HG02763 (cell line): ENCODE data around the gene DIO2.

Experiments
- ATAC-seq: cut with Tn5 transposase; IDR thresholded peaks from one replicate; pipeline ENCODE4 v1.9.1; 2021; ENCODE audit warnings: mild to moderate bottlenecking, moderate library complexity; ENCODE audit not compliant: unreplicated experiment

Gene DIO2

DNA sequence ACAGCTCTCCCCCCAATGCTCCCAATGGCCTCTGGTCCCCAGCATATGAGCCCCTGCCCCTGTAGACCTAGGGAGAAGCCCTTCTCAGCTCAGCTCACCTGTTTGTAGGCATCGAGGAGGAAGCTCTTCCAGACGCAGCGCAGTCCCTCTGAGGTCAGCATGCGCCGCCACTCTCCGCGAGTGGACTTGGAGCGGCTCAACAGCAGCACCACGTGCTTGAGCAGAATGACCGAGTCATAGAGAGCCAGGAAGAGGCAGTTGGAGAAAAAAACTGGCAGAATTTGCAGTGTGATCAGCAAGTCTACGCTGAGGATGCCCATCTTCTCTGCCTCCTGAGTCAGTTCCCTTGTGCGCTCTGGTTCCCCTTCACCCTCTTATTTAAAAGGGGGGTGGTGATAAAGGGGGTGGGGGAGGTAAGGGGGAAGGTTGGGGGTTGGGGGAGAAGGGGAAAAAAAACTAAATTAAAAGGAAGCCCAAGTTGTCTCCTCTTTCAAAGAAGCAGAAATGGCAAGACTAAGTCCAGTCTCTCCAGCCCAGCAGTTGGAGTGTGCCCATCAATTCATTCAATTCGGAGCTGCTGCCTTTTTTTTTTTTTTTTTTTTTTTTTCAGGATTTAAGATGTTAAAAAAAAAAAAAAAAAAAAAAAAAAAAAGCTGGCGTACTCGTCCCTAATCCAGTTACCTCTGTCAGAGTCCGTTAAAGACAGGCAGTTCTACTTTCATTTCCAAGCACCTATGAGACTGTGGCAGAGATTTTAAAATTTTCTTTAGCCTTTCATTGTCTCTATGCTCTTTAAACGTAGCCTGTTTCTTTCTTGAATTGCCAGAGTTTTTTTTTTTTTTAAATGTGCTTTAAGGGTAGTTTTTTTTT lies at the start of gene DIO2:
Gene DIO2 (minus strand): TSS at position 352 of the 870 bp plus-strand sequence. CDS start 32 bp downstream, at position 320.
- ATAC-seq = no peak

DNA sequence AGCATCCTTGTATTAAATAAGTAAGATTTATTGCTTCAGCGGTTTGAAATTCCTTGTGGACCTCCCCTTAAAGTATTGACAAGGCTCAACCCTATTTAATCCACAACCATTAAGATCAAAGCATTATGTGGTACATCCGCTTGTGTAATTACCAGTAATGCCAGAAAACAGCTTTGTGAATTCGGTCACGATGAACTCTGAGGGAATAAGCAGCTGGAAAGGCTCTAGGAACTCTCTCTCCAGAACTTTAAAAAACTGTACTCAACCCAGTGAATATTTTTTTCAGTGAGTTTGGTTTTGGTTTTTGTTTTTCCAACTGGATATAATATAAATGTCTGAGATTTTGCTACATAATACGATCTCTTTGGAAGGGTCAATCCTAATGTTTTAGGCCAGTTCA lies 49.3 kb upstream of the DIO2 start:
- ATAC-seq = no peak

DNA sequence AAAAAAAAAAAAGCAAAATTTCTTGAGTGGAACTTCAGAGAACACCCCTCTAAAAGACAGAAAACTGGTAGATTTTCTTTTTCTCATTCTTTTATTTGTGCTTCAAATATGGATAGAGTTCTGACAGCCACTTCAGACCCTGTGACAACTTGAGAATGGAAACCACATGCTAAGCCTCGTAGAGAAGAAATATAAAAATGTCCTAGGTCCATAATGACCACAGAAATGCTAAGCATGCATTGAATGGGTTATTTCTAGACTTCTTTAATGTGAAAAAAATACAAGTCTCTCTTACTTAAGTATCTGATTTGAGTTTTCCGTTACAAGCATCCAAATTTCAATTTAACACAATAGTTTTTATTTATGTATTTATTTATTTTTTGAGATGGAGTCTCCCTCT lies 28.3 kb upstream of the DIO2 start:
- no peak for ATAC-seq

DNA sequence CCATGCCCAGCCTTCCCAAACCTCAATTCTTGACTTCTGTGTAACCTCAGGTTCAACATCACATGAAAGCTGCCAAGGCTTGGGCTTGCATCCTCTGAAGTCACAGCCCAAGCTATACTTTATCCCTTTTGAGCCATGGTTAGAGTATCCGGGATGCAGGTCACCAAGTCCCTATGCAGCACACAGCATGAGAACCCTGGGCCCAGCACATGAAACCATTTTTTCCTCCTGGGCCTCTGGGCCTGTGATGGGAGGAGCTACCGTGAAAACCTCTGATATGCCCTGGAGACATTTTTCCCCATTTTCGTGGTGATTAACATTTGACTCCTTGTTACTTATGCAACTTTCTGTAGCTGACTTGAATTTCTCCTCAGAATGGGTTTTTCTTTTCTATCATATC lies 25.8 kb upstream of the DIO2 start:
- no peak for ATAC-seq

DNA sequence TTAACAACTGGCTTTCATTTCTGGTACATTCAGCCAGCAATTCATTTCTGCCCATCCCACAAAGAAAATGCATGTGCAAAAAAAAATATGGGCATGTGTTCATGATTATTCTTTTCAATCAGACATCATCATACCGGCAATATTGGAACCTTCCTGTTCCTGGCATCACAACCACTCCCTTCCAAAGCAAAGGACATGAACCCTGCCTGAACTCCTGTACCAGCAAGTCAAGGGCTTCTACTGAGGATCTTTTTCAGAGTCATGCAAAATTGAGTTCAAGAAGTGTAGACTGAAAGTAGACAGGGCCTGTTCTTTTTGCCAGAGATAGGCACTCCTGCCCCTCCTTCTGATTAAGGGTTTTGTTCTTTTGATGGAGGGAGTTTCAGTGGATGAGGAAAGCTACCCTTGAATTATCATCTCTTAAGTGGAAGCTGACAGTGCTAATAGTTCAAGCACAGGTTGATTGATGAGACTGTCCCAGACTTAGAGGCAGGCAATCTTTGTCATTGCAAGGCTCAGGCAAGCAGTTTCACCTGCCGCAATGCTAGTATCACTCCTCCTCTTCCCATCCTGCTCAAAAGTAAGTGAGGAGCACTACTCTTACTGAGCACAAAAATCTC lies 22.3 kb upstream of the DIO2 start:
- no peak for ATAC-seq

DNA sequence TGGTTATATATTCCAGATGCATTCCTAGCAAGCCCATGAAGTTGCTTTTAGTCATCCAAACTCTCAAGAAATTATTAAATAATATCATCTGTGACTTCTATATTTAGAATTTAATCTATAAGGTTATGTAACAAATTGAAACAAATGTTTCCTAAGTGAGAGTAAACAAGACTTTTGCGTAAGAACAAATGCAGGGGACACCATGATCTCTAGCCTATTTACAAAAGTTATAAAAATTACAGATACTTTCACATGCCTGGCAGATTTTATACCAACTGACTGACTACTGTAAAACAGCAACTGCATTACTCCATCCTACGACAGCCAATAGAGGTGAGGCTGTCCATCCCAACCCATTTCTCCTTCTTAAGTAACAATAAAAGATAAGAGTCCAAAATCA lies 20.4 kb upstream of the DIO2 start:
- ATAC-seq = no peak

DNA sequence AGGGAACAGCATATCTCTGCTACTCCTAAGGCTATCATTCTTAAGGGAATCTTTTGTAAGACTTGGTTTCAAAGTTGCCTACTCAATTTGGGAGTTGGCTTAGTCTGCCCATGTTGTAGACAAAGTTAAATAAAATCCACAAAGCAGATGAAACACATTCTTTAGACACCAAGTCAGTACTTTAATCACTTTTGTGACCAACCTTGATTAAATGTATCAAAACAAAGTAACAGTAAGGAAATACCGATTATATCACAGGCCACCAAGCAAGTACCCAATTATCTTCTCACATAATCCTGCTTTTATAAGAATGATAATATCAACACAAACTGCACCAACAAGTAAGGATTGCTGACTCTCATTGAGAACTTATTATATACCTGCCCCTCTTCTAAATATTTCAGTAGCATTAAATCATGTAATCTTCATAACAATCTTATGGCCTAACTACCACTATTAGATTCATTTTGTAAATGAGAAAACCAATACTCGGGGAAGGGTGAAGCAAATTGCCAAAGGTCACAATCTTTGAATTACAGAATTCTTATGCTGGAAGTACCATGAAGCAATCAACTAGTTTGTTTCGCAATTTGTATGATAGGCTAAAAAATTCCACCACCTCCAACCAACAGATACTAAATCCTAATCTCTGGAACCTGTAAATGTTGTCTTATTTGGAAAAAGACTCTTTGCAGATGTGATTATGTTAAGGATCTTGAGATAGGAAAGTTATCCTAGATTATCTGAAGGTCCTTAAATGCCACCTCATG lies 12.6 kb upstream of the DIO2 start:
- no peak for ATAC-seq

DNA sequence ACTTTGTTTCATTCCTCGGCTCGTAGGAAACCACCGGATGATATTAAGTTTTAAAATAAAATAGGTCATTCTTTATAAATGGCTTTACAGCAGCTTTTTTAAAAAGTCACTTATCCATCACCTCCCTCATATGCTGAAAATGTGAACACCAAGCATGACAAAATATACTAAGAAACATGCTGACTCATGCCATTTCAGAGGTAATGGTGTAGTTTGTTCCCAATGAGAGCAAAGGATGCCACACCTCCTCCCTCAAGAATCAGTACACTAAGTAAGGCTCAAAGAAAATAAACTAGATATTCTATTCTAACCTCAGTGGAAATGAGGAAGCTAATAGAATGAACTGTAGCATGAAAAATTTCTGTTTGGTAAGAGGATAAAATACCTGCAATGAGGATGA lies 5.5 kb upstream of the DIO2 start:
- no peak for ATAC-seq

DNA sequence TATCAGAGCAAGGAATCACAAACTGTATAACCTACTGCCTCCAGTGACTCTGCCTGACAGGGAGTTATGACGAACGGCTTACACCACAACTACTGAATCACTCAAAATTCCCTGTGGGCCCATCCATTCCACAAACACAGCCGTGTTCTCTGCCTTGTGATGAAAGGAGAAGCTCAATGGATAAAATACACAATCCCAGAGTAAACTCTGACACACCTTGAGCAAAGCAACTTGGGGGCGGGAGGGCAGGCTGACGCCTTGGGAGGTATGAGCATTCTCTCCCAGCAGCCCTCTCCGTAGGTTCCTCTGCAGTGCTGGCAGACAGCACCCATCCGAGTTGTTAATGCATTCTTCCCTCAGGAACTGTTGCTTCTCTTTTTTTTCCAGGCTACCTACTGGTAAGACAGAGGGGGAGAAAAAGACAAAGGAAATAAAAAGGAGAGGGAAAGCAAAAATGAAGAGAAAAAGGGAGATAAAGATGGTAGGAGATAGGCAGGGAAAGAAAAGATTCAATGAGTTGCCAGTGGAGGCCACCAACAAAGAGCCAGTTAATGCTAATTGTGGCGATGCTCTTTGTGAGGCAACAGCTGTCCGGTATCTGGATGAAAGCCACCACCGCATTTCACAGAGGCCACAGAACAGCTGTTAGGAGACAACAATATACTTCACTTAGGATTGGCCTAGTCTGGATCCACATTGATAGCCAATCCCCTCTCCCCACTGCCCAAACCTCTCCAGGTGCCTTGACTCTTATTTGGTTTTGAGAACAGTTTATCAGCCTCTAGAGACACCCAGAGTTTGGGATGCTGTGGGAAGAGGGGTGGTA lies 4.7 kb upstream of the DIO2 start:
- no peak for ATAC-seq

DNA sequence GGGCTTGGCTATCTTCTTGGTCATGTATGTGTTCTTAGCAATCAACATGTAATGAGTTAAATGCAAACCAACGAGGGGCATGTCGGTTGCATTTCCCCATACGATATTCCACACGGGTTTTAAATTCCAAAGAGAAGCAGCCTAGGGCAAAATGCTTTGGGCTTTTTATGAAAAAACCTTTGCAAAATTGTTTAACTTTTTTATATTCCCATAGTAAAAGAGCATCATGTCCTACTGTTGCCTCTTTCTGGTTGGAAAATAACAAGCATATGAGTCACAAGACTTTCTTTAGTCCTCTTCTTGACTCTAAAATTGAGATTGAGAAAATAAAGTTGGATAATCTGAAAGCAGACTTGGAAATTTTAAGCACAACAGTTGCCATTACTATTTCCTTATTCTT lies 3.8 kb upstream of the DIO2 start:
- ATAC-seq = no peak

DNA sequence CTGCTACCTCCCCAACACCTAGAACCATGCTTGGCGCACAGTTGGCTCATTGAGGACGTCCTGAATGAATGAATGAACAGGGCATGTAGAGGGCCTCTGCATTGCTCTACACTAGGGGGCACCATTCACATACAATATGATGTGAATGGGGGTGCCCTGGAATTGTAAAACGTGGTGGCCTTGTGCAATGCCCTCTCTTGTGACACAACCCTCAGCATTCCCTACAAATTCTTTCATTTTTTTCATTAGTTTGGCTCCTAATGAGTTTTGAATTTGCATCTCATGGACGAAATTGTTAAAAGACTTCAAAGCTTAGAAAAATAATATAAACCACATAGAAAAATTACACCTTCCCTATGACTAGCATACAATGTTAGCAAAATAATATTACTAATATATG lies 2.3 kb upstream of the DIO2 start:
- no peak for ATAC-seq

DNA sequence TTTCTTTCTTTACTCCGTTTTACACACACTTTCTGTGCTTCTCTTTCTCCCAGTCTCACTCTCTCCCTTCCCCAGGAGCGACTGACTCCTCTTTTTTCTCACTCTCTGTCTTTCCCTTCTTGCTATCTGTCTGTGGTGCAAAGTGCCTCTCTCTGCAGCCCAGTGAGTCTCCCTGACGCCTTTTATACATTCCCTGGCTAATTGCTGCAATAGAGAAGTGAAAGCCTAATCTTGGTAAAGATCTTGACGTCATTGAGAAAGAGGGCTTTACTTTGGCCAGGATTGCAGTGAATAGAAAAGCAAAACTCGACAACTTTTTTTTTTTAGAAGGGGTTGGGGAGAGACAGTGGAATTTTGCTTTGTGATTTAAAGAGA lies 706 bp upstream of the DIO2 start:
- ATAC-seq = no peak

DNA sequence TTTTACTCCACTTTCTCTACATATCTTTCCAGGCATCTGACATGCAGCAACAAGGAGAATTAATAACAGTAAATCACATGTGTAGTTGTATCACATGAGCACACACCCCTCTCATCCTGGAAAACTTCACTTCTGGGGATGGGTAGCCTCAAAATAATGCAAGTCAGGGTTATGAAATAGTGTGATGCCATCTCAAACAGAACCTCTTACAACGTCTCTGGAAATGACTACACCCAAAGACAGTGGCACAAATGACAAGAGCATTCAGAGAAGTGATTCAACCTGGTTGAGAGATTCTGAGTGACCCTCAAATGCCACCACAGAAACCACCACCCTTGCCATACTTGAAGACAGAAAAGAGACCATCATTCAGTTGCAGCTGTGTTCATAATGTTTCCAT lies 2.8 kb downstream of the DIO2 start:
- no peak for ATAC-seq

DNA sequence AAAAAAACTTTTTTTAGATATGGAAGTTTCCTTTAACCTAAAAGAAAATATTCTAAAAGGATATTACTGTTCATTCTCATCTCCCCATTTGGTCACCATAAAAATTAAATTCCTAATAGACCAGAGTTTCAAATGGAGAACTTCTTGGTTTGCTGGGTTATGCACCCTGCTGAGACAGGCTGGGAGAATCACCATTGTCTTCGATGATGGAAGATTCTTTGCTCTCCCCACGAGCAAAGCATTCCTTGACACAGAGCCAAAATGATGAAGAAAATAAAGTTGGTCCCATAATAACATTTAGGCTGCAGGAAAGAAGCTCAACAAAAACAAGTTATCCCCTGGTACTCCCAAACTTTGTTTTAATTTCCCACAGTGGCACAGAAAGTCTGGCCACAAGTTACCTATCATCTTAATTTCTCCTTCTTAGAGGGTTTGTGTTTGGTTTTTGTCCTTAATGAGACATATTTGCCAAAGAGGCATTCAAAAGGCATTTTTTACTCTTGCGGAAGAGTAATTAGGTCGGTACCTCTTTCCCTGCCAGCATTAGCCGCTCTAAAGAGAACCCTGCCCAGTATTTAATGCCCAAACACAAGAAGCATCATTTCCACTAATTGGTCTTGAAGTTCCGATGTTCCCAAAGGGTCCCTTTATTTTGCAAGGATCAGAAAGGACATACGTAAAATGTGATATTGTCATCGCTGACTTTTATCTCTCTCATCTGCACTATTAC lies 4.8 kb downstream of the DIO2 start:
- no peak for ATAC-seq

DNA sequence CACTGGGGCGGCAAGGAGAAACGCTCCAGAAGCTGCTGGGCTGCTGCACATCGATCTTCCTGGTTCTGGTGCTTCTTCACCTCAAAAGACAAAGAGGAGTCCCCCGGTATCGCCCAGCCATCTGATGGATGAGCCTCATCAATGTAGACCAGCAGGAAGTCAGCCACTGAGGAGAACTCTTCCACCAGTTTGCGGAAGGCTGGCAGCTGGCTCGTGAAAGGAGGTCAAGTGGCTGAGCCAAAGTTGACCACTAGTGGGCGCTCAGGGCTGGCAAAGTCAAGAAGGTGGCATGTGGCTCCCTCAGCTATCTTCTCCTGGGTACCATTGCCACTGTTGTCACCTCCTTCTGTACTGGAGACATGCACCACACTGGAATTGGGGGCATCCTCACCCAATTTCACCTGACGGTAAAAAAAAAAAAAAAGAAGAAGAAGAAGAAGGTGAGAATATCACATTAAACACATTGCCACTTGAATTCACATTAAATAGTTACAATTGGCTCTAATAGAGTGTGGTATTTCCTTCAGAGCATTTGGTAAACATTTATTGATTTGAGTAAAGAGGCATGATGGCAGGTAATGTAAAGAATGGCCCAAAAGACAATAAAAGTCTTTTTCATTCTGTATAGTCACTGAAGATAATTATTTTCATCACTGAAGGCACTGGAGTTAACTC lies 8.3 kb downstream of the DIO2 start:
- no peak for ATAC-seq

DNA sequence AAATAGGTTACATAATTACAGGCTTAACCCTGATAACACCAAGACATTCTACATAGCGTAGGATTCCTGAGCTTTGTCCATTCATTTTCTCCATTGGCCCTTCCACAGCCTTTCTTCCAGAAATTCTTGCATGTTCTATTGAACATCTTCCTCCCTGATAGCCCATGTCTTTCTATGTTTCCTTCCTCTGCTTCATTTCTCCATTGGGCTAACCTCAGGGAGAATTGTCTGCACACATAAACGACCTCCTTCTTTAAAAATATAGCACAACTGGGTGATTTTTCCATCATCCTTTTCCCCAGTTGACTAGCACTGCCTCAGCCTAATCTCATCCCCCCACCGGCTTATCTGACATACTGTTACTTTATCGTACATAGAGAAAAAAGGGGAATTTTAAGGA lies 11.2 kb downstream of the DIO2 start:
- ATAC-seq = no peak

DNA sequence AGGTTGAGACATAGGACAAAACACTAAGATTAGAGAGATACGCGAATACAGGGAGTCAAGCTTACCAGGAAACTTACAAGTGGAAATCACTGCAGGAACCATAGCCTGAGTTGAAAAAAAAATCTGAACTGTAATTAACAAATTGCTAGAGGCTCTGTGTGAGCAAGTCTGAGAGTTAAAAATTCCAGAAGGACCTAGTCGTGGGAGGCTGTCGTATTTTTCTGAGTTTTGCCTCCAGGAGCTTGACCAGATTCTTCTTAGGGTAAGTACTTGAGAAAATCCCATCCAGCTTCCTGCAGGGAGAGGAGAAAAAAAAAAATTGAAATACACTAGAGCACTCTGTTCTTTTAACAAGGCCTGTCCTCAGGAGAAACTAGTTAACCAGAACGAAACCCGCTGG lies 22.7 kb downstream of the DIO2 start:
- no peak for ATAC-seq

DNA sequence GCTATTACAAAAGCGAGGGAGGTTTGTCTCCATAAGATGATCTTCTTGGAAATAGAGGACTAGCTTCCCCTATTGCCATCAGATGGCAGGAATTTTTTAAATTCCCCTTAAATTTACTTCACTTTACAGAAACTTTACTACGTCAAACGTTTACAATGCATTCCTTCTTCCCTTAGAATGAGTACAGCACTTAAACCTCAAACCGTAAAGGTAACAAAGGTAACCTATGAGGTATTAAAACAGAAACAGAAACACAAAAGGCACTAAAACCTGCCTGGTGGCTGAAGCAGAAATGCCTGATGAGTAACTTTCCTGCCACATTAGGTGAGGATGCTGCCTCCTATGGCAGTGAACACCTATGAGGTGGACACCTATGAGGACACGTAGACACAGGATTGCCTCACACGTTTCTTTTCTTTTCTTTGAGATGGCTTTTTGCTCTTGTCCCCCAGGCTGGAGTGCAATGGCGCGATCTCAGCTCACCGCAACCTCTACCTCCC lies 25.0 kb downstream of the DIO2 start:
- ATAC-seq = no peak

DNA sequence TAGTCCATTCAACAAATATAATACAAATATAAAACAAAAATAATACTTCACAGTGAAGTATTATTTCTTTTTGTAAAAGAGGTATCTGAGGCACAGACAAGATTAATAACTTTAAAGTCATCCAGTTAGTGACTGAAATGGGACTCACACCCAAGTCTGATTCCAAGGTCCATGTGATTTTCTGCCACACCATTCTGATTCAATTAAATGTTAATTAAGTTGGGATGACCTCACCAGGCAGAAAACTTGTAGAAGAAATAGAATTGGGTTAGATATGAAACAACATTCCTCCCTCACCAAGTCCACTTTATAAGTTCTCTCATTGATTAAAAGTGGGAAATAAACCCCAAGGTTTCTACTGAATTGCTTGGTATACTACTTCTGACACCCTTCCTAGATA lies 34.4 kb downstream of the DIO2 start:
- ATAC-seq = no peak
